ENCODE measurements around the gene FBXO7. TPM values are rescaled to one million over a fixed set of nuclear protein-coding genes. Genes with fewer than 3 reads are reported as not detected.

The FBXO7 gene
- total and polyA plus RNA-seq, 11 donors = 19.1 to 63.0 (median 42.5) TPM

- H3K27me3 ChIP-seq = peaks cover 0 to 41% (median 4%) of the 10 kb centered on the region in 9 donors
- intact Hi-C loops (cut with DNase I) = no loop called here
- 47 to 59% (median 55%) methylated on average over 6 of the region's 6 CpGs for WGBS, 4 donors
These were observed 30.5 kb upstream of the FBXO7 start for GRCh38 chr22:32444068-32444467.

GRCh38 chr22:32446321-32446720 lies 28.3 kb upstream of the FBXO7 start:
- Histone ChIP-seq H3K27ac (no peak overlapping the region), H3K4me1 (no peaks in the 10 kb centered on the region), H3K4me3 (no peak overlapping the region), H3K9me3 (peaks cover 0 to 4% (median 0%) of the 10 kb centered on the region in 12 donors), H3K27me3 (peaks cover 0 to 33% (median 2%) of the 10 kb centered on the region in 9 donors), H3K36me3 (no peaks in the 10 kb centered on the region)
- 53 to 60% (median 57%) methylated on average over 1 of the region's 1 CpG for WGBS, 4 donors
- ATAC-seq (no peak), DNase-seq (no peak)
- intact Hi-C loops (cut with DNase I) = no loop called here
- TF ChIP-seq POLR2A (IDR thresholded peaks at IDR 0.05) (no peak), CTCF (IDR thresholded peaks at IDR 0.05) (no peak)

More at GRCh38 chr22:32444068-32444467, 30.5 kb upstream of the FBXO7 start:
- DNase-seq = no peak
- no peak for ATAC-seq
- TF ChIP-seq CTCF (IDR thresholded peaks at IDR 0.05) (no peak), POLR2A (IDR thresholded peaks at IDR 0.05) (no peak)
- Histone ChIP-seq H3K27ac (no peak overlapping the region), H3K4me1 (no peaks in the 10 kb centered on the region), H3K9me3 (no peaks in the 10 kb centered on the region), H3K36me3 (no peaks in the 10 kb centered on the region), H3K4me3 (no peak overlapping the region)

GRCh38 chr22:32448980-32449379 lies 25.6 kb upstream of the FBXO7 start:
- H3K36me3 ChIP-seq = no peaks in the 10 kb centered on the region
- peaks cover 0 to 4% (median 0%) of the 10 kb centered on the region in 12 donors for H3K9me3 ChIP-seq
- 65 to 70% (median 66%) methylated on average over 4 of the region's 4 CpGs for WGBS, 4 donors
- intact Hi-C loops (cut with DNase I) = no loop called here
- no peak for TF ChIP-seq POLR2A (IDR thresholded peaks at IDR 0.05)
- no peak for TF ChIP-seq CTCF (IDR thresholded peaks at IDR 0.05)
- H3K4me3 ChIP-seq = no peak overlapping the region
- H3K27ac ChIP-seq = no peak overlapping the region
- no peaks in the 10 kb centered on the region for H3K4me1 ChIP-seq
- peaks cover 0 to 27% (median 5%) of the 10 kb centered on the region in 9 donors for H3K27me3 ChIP-seq
- DNase-seq (no peak), ATAC-seq (no peak)

GRCh38 chr22:32457031-32457430 lies 17.6 kb upstream of the FBXO7 start:
- Histone ChIP-seq H3K9me3 (peaks cover 0 to 3% (median 0%) of the 10 kb centered on the region in 12 donors), H3K36me3 (no peaks in the 10 kb centered on the region), H3K27ac (no peak overlapping the region), H3K4me3 (no peak overlapping the region), H3K27me3 (peaks cover 0 to 51% (median 5%) of the 10 kb centered on the region in 9 donors), H3K4me1 (no peaks in the 10 kb centered on the region)
- TF ChIP-seq POLR2A (IDR thresholded peaks at IDR 0.05) (no peak), CTCF (IDR thresholded peaks at IDR 0.05) (no peak)
- ATAC-seq (no peak), DNase-seq (no peak)
- intact Hi-C loops (cut with DNase I) = no loop called here
- 73 to 94% (median 87%) methylated on average over 4 of the region's 4 CpGs for WGBS, 4 donors

Data from heart left ventricle (tissue), 16 donors.